Muscle of arm (tissue), 12 donors: ENCODE measurements around the gene BCL2L1. TPM values are rescaled to one million over a fixed set of nuclear protein-coding genes. Genes with fewer than 3 reads are reported as not detected.
"Not testable (repeated sequence)": the region's sequence is repeated elsewhere in the genome, so short reads cannot be mapped to it uniquely, and the experiment has no call there.

Experiments used
- DNase-seq: peaks from one replicate; pipeline ENCODE4 v3.0.0-alpha.2; 2013
- polyA plus RNA-seq, 12 donors: library from polyadenylated mRNA; unstranded; fragments of 120-200 nt; gene quantifications; one replicate each; pipeline ENCODE4 v1.2.1, GENCODE V29; 2013; ENCODE audit not compliant: insufficient read length in 12 of 12

The BCL2L1 gene
- polyA plus RNA-seq, 12 donors, result 24.0 to 55.2 (median 32.4) TPM; not detected in 1

- no peak for DNase-seq
Measured at GRCh38 chr20:31678389-31679356, 44.0 kb downstream of the BCL2L1 start.

GRCh38 chr20:31677553-31678260 is 45.0 kb downstream of the BCL2L1 start:
- DNase-seq, result no peak

GRCh38 chr20:31676609-31676989 is 46.1 kb downstream of the BCL2L1 start:
- DNase-seq, result no peak

- DNase-seq, result no peak
Measured at GRCh38 chr20:31675828-31676608, 46.6 kb downstream of the BCL2L1 start.

GRCh38 chr20:31674895-31675827 is 47.5 kb downstream of the BCL2L1 start:
- DNase-seq, result peak; percentile 45

- DNase-seq, result no peak
Measured at GRCh38 chr20:31673943-31674463, 48.7 kb downstream of the BCL2L1 start.

GRCh38 chr20:31673435-31673834 is 49.2 kb downstream of the BCL2L1 start:
- DNase-seq, result no peak

- no peak for DNase-seq
Measured at GRCh38 chr20:31671324-31671723, 51.3 kb downstream of the BCL2L1 start.

- DNase-seq, result no peak
Measured at GRCh38 chr20:31670371-31671228, 52.1 kb downstream of the BCL2L1 start.

- no peak for DNase-seq
Measured at GRCh38 chr20:31669876-31670275, 52.8 kb downstream of the BCL2L1 start.

GRCh38 chr20:31668944-31669343 is 53.7 kb downstream of the BCL2L1 start:
- not testable (repeated sequence) for DNase-seq

- no peak for DNase-seq
Measured at GRCh38 chr20:31667315-31668285, 55.1 kb downstream of the BCL2L1 start.

- no peak for DNase-seq
Measured at GRCh38 chr20:31666258-31667042, 56.2 kb downstream of the BCL2L1 start.

GRCh38 chr20:31665753-31666152 is 56.9 kb downstream of the BCL2L1 start:
- no peak for DNase-seq

GRCh38 chr20:31664696-31665354 is 57.8 kb downstream of the BCL2L1 start:
- no peak for DNase-seq

GRCh38 chr20:31663838-31664695 is 58.6 kb downstream of the BCL2L1 start:
- no peak for DNase-seq
